OCI-LY1 (cell line): ENCODE measurements around the gene CD1B.

ENCODE experiments used
- CTCF ChIP-seq: fragments of 200-600 bp; sonication (generic), shearing (Covaris generic); IDR thresholded peaks from 2 replicates; pipeline ENCODE4 v1.5.1; 2017; ENCODE audit warnings: mild to moderate bottlenecking, antibody characterized with exemption, low read length, moderate library complexity, mixed read lengths
- EZH2 ChIP-seq: fragments of 200-600 bp; sonication (generic), shearing (Covaris generic); IDR thresholded peaks from 2 replicates; pipeline ENCODE4 v1.8.0; 2017; ENCODE audit warnings: borderline replicate concordance, mixed run types, mild to moderate bottlenecking, antibody characterized with exemption, low read length, moderate library complexity, mixed read lengths

- TF ChIP-seq EZH2 (no peak), CTCF (no peak)
These were observed 25.3 kb upstream of the CD1B start for GRCh38 chr1:158356616-158357015.
